Spinal cord (tissue), 10 donors: ENCODE results near the gene STIP1. TPM values are rescaled to one million over a fixed set of nuclear protein-coding genes. Genes with fewer than 3 reads are reported as not detected.

Experiments
- DNase-seq, 6 donors: peaks; one replicate each; pipeline versions ENCODE4 v3.0.0 to v3.0.0-alpha.2; 2013 to 2015; ENCODE audit warnings: low spot score in 6 of 6, low read depth in 4 of 6
- H3K27ac ChIP-seq: one replicate; pipeline ENCODE4 v1.5.1; 2013; ENCODE audit warnings: low read depth, low read length, control low read depth
- H3K27me3 ChIP-seq: one replicate; pipeline ENCODE4 v1.6.1; 2013; ENCODE audit warnings: low read length; ENCODE audit not compliant: control insufficient read depth, insufficient read depth
- H3K36me3 ChIP-seq: one replicate; pipeline ENCODE4 v1.6.1; 2013; ENCODE audit warnings: low read length; ENCODE audit not compliant: control insufficient read depth, insufficient read depth
- H3K4me1 ChIP-seq: one replicate; pipeline ENCODE4 v1.6.1; 2013; ENCODE audit warnings: low read length; ENCODE audit not compliant: control insufficient read depth, insufficient read depth
- H3K4me3 ChIP-seq: one replicate; pipeline ENCODE4 v1.5.1; 2013; ENCODE audit warnings: low read depth, low read length, control low read depth
- H3K9me3 ChIP-seq: one replicate; pipeline ENCODE4 v1.6.1; 2013; ENCODE audit warnings: low read length; ENCODE audit not compliant: control insufficient read depth, insufficient read depth
- WGBS: methylation state at CpG from one replicate; pipeline ENCODE4 v1.1.5; 2013; ENCODE audit warnings: missing lambda C conversion rate; ENCODE audit not compliant: insufficient coverage; 5-methylcytosine and 5-hydroxymethylcytosine counted together
- polyA plus RNA-seq, 2 donors: library from polyadenylated mRNA; unstranded; fragments of 120-200 nt; gene quantifications; one replicate each; pipeline ENCODE4 v1.2.1, GENCODE V29; 2013; ENCODE audit not compliant: insufficient read length in 2 of 2
- total RNA-seq, 2 donors: library from RNA; depleted of rRNA in 1 of 2; stranded (reverse); fragments of 120-200 nt in 1 of 2; fragments of >200 nt in 1 of 2; gene quantifications; one replicate each; pipeline versions ENCODE4 v1.2.3 to v1.2.4, GENCODE V29; 2013 to 2014
- donor health status: healthy.

STIP1 gene
- total and polyA plus RNA-seq, 4 donors = 99.0 to 184 (median 145) TPM

DNA sequence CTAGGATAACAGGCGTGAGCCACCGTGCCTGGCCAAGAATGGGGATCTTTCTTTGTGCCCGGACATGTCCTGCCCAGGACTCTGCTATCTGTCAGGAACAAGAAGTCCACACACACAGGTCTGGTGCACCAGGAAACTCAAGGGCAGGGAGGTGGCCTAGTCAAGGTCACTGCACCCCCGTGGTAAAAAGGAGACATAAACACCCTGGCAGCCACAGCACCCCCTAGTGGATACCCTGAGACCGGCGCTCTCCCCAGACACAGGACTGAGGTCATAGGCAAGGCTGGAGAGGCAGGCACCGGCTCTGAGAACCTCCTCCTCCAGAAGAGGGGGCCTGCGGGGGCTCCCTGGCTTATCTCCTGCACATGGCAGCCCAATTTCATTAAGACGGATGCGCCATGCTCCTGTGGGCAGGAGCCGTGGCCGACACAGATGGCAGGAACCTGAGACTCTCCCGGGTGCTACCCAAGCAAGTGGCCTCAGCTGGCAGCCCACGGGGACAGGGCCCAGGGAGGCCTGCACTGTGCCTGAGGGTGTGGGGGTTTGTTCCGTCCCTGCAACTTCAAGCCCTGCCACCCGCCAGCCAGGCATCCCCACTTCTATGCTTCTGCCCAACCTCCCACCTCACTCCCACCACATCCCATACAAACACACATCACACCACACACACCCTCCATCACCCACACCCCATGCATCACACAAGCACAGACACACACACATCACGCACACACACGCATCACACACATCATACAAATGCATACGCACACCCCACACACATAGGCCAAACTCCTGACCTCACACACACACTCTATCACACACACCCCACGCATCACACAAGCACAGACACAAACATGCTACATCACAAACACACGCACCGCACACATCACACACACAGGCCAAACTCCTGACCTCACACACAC lies 39.7 kb upstream of the STIP1 start:
- Histone ChIP-seq H3K4me1 (peaks cover 63% of the 10 kb centered on the region), H3K27me3 (no peaks in the 10 kb centered on the region), H3K36me3 (peaks cover 19% of the 10 kb centered on the region), H3K9me3 (no peaks in the 10 kb centered on the region), H3K4me3 (no peak overlapping the region), H3K27ac (no peak overlapping the region)
- 68% methylated on average over 20 of the region's 22 CpGs for WGBS
- no peak for DNase-seq

- Histone ChIP-seq H3K27me3 (no peaks in the 10 kb centered on the region), H3K9me3 (no peaks in the 10 kb centered on the region), H3K4me1 (peaks cover 66% of the 10 kb centered on the region), H3K4me3 (peak overlapping the region; percentile 1), H3K36me3 (peaks cover 20% of the 10 kb centered on the region), H3K27ac (peak overlapping the region; percentile 74)
- peak in 5 of 6 donors; percentile 65 to 96 (median 72) for DNase-seq
- WGBS = 4% methylated on average over 11 of the region's 19 CpGs
Observed at GRCh38 chr11:64148226-64148916, 37.6 kb upstream of the STIP1 start.

GRCh38 chr11:64148917-64149617 lies 36.9 kb upstream of the STIP1 start:
- Histone ChIP-seq H3K36me3 (peaks cover 20% of the 10 kb centered on the region), H3K9me3 (no peaks in the 10 kb centered on the region), H3K4me1 (peaks cover 71% of the 10 kb centered on the region), H3K4me3 (peak overlapping the region; percentile 1), H3K27me3 (no peaks in the 10 kb centered on the region), H3K27ac (peak overlapping the region; percentile 74)
- WGBS = 63% methylated on average over 25 of the region's 25 CpGs
- DNase-seq = no peak

GRCh38 chr11:64150051-64150450 lies 35.9 kb upstream of the STIP1 start:
- no peak overlapping the region for H3K4me3 ChIP-seq

GRCh38 chr11:64150481-64151239 lies 35.3 kb upstream of the STIP1 start:
- Histone ChIP-seq H3K4me1 (peaks cover 61% of the 10 kb centered on the region), H3K36me3 (peaks cover 14% of the 10 kb centered on the region), H3K27me3 (no peaks in the 10 kb centered on the region), H3K9me3 (no peaks in the 10 kb centered on the region), H3K27ac (peak overlapping the region; percentile 7), H3K4me3 (no peak overlapping the region)
- 55% methylated on average over 22 of the region's 24 CpGs for WGBS
- peak in 2 of 6 donors; percentile 54 to 61 for DNase-seq

More at GRCh38 chr11:64150051-64150450, 35.9 kb upstream of the STIP1 start:
- H3K27me3 ChIP-seq = no peaks in the 10 kb centered on the region
- H3K9me3 ChIP-seq = no peaks in the 10 kb centered on the region
- peaks cover 14% of the 10 kb centered on the region for H3K36me3 ChIP-seq
- H3K4me1 ChIP-seq = peaks cover 67% of the 10 kb centered on the region
- H3K27ac ChIP-seq = no peak overlapping the region
- 81% methylated on average over 12 of the region's 15 CpGs for WGBS
- DNase-seq = no peak

GRCh38 chr11:64151337-64151736 lies 34.6 kb upstream of the STIP1 start:
- no peak overlapping the region for H3K4me3 ChIP-seq
- WGBS = 96% methylated on average over 7 of the region's 8 CpGs
- H3K9me3 ChIP-seq = no peaks in the 10 kb centered on the region
- H3K27ac ChIP-seq = no peak overlapping the region
- no peaks in the 10 kb centered on the region for H3K27me3 ChIP-seq
- peaks cover 14% of the 10 kb centered on the region for H3K36me3 ChIP-seq
- no peak for DNase-seq
- peaks cover 57% of the 10 kb centered on the region for H3K4me1 ChIP-seq

DNA sequence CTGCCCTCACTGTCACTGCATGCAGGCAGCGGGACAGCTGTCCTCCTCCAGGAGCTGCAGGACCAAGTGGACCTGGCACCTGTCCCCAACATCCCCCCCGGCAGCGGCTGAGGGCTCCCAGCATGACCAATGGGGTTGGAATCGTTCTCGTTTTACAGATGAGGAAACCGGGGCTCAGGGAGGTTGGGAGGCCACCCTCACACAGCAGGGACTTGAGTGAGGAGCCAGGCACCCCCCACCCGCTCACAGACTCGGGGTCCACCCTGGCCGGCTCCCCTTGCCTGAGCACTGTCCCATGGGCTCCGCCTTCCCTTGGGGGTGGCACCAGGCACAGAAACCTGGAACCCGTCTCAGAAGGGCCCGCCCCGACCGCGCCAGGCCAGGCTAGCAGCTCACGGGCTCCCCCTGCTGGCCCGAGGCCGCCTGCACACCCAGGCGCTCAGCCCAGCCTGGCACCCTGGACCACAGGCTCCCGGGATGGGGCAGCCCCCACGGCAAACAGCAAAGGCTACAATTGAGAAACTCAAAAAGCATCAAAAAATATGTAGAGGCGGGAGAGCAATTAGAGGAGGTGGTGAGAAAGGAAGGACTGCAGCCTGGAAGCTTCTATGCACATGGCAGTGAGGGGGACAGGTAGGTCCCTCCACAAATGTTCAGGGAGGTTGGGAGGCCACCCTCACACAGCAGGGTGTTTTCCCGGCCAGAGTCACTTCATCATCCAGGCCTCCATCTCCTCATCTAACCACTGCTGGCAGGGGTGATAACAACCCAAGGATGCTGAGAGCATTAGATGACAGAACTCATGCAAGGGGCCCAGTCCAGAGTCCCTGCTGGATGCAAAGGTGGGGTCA lies 32.9 kb upstream of the STIP1 start:
- DNase-seq = peak in 2 of 6 donors; percentile 62 to 64
- H3K27ac ChIP-seq = no peak overlapping the region
- H3K4me3 ChIP-seq = no peak overlapping the region
- WGBS = 22% methylated on average over 20 of the region's 23 CpGs
- H3K4me1 ChIP-seq = peaks cover 65% of the 10 kb centered on the region
- H3K36me3 ChIP-seq = peaks cover 14% of the 10 kb centered on the region
- no peaks in the 10 kb centered on the region for H3K27me3 ChIP-seq
- no peaks in the 10 kb centered on the region for H3K9me3 ChIP-seq

DNA sequence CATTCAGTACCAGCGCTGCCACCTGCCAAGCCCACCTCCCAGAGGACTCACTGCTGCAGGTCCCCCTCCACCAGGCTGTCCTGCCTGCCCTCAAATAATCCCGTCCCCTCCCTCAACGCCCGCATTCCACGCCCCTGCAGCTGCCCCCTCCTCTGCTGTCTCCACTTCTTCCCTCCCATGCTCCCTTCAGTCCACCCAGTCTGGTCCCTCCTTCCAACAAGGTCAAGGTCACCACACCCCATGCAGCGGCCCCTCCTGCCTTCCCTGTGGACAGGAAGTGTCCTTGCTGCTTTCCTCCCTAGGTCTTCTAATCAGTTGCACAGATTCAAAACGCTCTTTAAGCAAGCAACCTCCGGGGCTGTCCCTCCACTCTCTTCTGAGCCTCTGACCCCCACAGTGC lies 32.2 kb upstream of the STIP1 start:
- no peak overlapping the region for H3K4me3 ChIP-seq
- DNase-seq = no peak
- H3K9me3 ChIP-seq = no peaks in the 10 kb centered on the region
- H3K36me3 ChIP-seq = peaks cover 14% of the 10 kb centered on the region
- no peak overlapping the region for H3K27ac ChIP-seq
- peaks cover 58% of the 10 kb centered on the region for H3K4me1 ChIP-seq
- H3K27me3 ChIP-seq = no peaks in the 10 kb centered on the region
- WGBS = 34% methylated on average over 8 of the region's 8 CpGs
